Measurements from ENCODE around the gene MAP2K3. TPM values are rescaled to one million over a fixed set of nuclear protein-coding genes. Genes with fewer than 3 reads are reported as not detected.

Gene MAP2K3
- total RNA-seq, 1 donor from 2014 or later, result 3.5 TPM

- no peak for TF ChIP-seq CTCF (IDR thresholded peaks at IDR 0.05)
- no peak for TF ChIP-seq EZH2 (IDR thresholded peaks at IDR 0.05)
- no peak for TF ChIP-seq EZH2phosphoT487 (IDR thresholded peaks at IDR 0.05)
- no peak overlapping the region for H3K4me3 Mint-ChIP-seq
- no peak overlapping the region for H3K27ac ChIP-seq
- H3K4me1 Mint-ChIP-seq, result peaks cover 6% of the 10 kb centered on the region
- no peak for DNase-seq (ENCODE audit: low spot score)
- H3K9me3 Mint-ChIP-seq, result no peaks in the 10 kb centered on the region
- no peak overlapping the region for H2AFZ ChIP-seq (replicated peaks)
- no peaks in the 10 kb centered on the region for H3K27me3 ChIP-seq
- no peaks in the 10 kb centered on the region for H3K36me3 ChIP-seq
- H4K20me1 ChIP-seq (ENCODE audit: low read depth), result peaks cover 31% of the 10 kb centered on the region
- no peaks in the 10 kb centered on the region for H3K9me3 ChIP-seq (ENCODE audit: low read depth)
- peaks cover 2% of the 10 kb centered on the region for H3K27me3 Mint-ChIP-seq (ENCODE audit: insufficient read depth, low read depth)
- no peak overlapping the region for H3K4me2 ChIP-seq
- no peak overlapping the region for H3K27ac Mint-ChIP-seq
- H3K36me3 Mint-ChIP-seq, result no peaks in the 10 kb centered on the region
- peaks cover 15% of the 10 kb centered on the region for H3K4me1 ChIP-seq
- H3K79me2 ChIP-seq (ENCODE audit: low read depth), result no peaks in the 10 kb centered on the region
- no peaks in the 10 kb centered on the region for H3F3A ChIP-seq (ENCODE audit: low read depth)
- H3K9ac ChIP-seq, result no peak overlapping the region
- H3K4me3 ChIP-seq, result no peak overlapping the region
These were observed 37.8 kb upstream of the MAP2K3 start for GRCh38 chr17:21246698-21247097.

GRCh38 chr17:21247552-21248258, 36.8 kb upstream of the MAP2K3 start:
- no peak for DNase-seq (ENCODE audit: low spot score)
- no peak overlapping the region for H3K4me3 Mint-ChIP-seq
- no peaks in the 10 kb centered on the region for H3K9me3 Mint-ChIP-seq
- H3K79me2 ChIP-seq (ENCODE audit: low read depth), result no peaks in the 10 kb centered on the region
- H3K27me3 ChIP-seq, result peaks cover 7% of the 10 kb centered on the region
- H3K4me1 Mint-ChIP-seq, result peaks cover 10% of the 10 kb centered on the region
- H3F3A ChIP-seq (ENCODE audit: low read depth), result no peaks in the 10 kb centered on the region
- no peaks in the 10 kb centered on the region for H3K36me3 Mint-ChIP-seq
- no peak overlapping the region for H3K9ac ChIP-seq
- H4K20me1 ChIP-seq (ENCODE audit: low read depth), result peaks cover 39% of the 10 kb centered on the region
- no peak overlapping the region for H2AFZ ChIP-seq (replicated peaks)
- no peak overlapping the region for H3K4me2 ChIP-seq
- H3K9me3 ChIP-seq (ENCODE audit: low read depth), result no peaks in the 10 kb centered on the region
- peaks cover 10% of the 10 kb centered on the region for H3K4me1 ChIP-seq
- H3K27ac ChIP-seq, result no peak overlapping the region
- no peak overlapping the region for H3K4me3 ChIP-seq
- no peaks in the 10 kb centered on the region for H3K36me3 ChIP-seq
- H3K27ac Mint-ChIP-seq, result no peak overlapping the region
- TF ChIP-seq CTCF (IDR thresholded peaks at IDR 0.05) (no peak), EZH2phosphoT487 (IDR thresholded peaks at IDR 0.05) (no peak), EZH2 (IDR thresholded peaks at IDR 0.05) (no peak)
- peaks cover 2% of the 10 kb centered on the region for H3K27me3 Mint-ChIP-seq (ENCODE audit: insufficient read depth, low read depth)

- Histone ChIP-seq H2AFZ (replicated peaks) (no peak overlapping the region), H3K9me3 (ENCODE audit: low read depth) (no peaks in the 10 kb centered on the region), H3K4me3 (no peak overlapping the region), H4K20me1 (ENCODE audit: low read depth) (peaks cover 36% of the 10 kb centered on the region), H3K27me3 (peaks cover 8% of the 10 kb centered on the region), H3K27ac (no peak overlapping the region), H3K79me2 (ENCODE audit: low read depth) (no peaks in the 10 kb centered on the region), H3F3A (ENCODE audit: low read depth) (peaks cover under 1% of the 10 kb centered on the region), H3K4me1 (peaks cover 6% of the 10 kb centered on the region), H3K4me2 (no peak overlapping the region), H3K9ac (no peak overlapping the region), H3K36me3 (no peaks in the 10 kb centered on the region)
- peaks cover 10% of the 10 kb centered on the region for H3K4me1 Mint-ChIP-seq
- H3K9me3 Mint-ChIP-seq, result no peaks in the 10 kb centered on the region
- H3K4me3 Mint-ChIP-seq, result no peak overlapping the region
- peaks cover 2% of the 10 kb centered on the region for H3K27me3 Mint-ChIP-seq (ENCODE audit: insufficient read depth, low read depth)
- TF ChIP-seq EZH2 (IDR thresholded peaks at IDR 0.05), result no peak
- no peak for TF ChIP-seq CTCF (IDR thresholded peaks at IDR 0.05)
- TF ChIP-seq EZH2phosphoT487 (IDR thresholded peaks at IDR 0.05), result no peak
- no peaks in the 10 kb centered on the region for H3K36me3 Mint-ChIP-seq
- peak overlapping the region; percentile 76 for H3K27ac Mint-ChIP-seq
- no peak for DNase-seq (ENCODE audit: low spot score)
These were observed 36.0 kb upstream of the MAP2K3 start for GRCh38 chr17:21248500-21248899.
